Measurements from ENCODE around the gene AP3M1. TPM values are rescaled to one million over a fixed set of nuclear protein-coding genes. Genes with fewer than 3 reads are reported as not detected.

AP3M1 gene
- total RNA-seq (ENCODE audit: unreplicated experiment), result 63.4 TPM
- long read RNA-seq, full-length matches to known transcripts, result 12 of 22 reads
- long read RNA-seq, partial matches to known transcripts, result 1 of 22 reads
- long read RNA-seq, other reads (novel, unspliced or antisense), result 9 of 22 reads

GRCh38 chr10:74150204-74150989, at the start of gene AP3M1:
Gene AP3M1, minus strand, starts transcription at chr10:74150828. Its CDS starts 12,449 bp downstream, at chr10:74138379.
- no peaks in the 10 kb centered on the region for H3K36me3 Mint-ChIP-seq (ENCODE audit: unreplicated experiment)
- no peaks in the 10 kb centered on the region for H3K27me3 Mint-ChIP-seq (ENCODE audit: unreplicated experiment)
- TF ChIP-seq CTCF (IDR thresholded peaks at IDR 0.05; ENCODE audit: partially characterized antibody, unreplicated experiment), result no peak
- peaks cover 9% of the 10 kb centered on the region for H3K4me1 Mint-ChIP-seq (ENCODE audit: low read depth, unreplicated experiment)
- H3K4me3 Mint-ChIP-seq (ENCODE audit: unreplicated experiment), result no peak within 1 kb of the TSS
- H3K9me3 Mint-ChIP-seq (ENCODE audit: unreplicated experiment), result no peaks in the 10 kb centered on the region
- DNase-seq, result peak; percentile 77
- peak within 1 kb of the TSS; percentile 78 for H3K27ac Mint-ChIP-seq (ENCODE audit: unreplicated experiment)

GRCh38 chr10:74199315-74199714, 48.7 kb upstream of the AP3M1 start:
- DNase-seq, result no peak
- Mint-ChIP-seq H3K27ac (ENCODE audit: unreplicated experiment) (no peak overlapping the region), H3K36me3 (ENCODE audit: unreplicated experiment) (no peaks in the 10 kb centered on the region), H3K4me3 (ENCODE audit: unreplicated experiment) (no peak overlapping the region), H3K9me3 (ENCODE audit: unreplicated experiment) (no peaks in the 10 kb centered on the region), H3K4me1 (ENCODE audit: low read depth, unreplicated experiment) (peaks cover 3% of the 10 kb centered on the region), H3K27me3 (ENCODE audit: unreplicated experiment) (no peaks in the 10 kb centered on the region)
- TF ChIP-seq CTCF (IDR thresholded peaks at IDR 0.05; ENCODE audit: partially characterized antibody, unreplicated experiment), result no peak

GRCh38 chr10:74194999-74195398, 44.4 kb upstream of the AP3M1 start:
- no peaks in the 10 kb centered on the region for H3K9me3 Mint-ChIP-seq (ENCODE audit: unreplicated experiment)
- no peak for DNase-seq
- TF ChIP-seq CTCF (IDR thresholded peaks at IDR 0.05; ENCODE audit: partially characterized antibody, unreplicated experiment), result no peak
- no peak overlapping the region for H3K27ac Mint-ChIP-seq (ENCODE audit: unreplicated experiment)
- no peaks in the 10 kb centered on the region for H3K27me3 Mint-ChIP-seq (ENCODE audit: unreplicated experiment)
- no peaks in the 10 kb centered on the region for H3K36me3 Mint-ChIP-seq (ENCODE audit: unreplicated experiment)
- H3K4me1 Mint-ChIP-seq (ENCODE audit: low read depth, unreplicated experiment), result peaks cover 3% of the 10 kb centered on the region
- H3K4me3 Mint-ChIP-seq (ENCODE audit: unreplicated experiment), result no peak overlapping the region

GRCh38 chr10:74194545-74194944, 43.9 kb upstream of the AP3M1 start:
- peaks cover 3% of the 10 kb centered on the region for H3K4me1 Mint-ChIP-seq (ENCODE audit: low read depth, unreplicated experiment)
- DNase-seq, result no peak
- H3K27me3 Mint-ChIP-seq (ENCODE audit: unreplicated experiment), result no peaks in the 10 kb centered on the region
- H3K9me3 Mint-ChIP-seq (ENCODE audit: unreplicated experiment), result no peaks in the 10 kb centered on the region
- no peaks in the 10 kb centered on the region for H3K36me3 Mint-ChIP-seq (ENCODE audit: unreplicated experiment)
- no peak overlapping the region for H3K4me3 Mint-ChIP-seq (ENCODE audit: unreplicated experiment)
- no peak for TF ChIP-seq CTCF (IDR thresholded peaks at IDR 0.05; ENCODE audit: partially characterized antibody, unreplicated experiment)
- no peak overlapping the region for H3K27ac Mint-ChIP-seq (ENCODE audit: unreplicated experiment)

GRCh38 chr10:74190494-74190893, 39.9 kb upstream of the AP3M1 start:
- TF ChIP-seq CTCF (IDR thresholded peaks at IDR 0.05; ENCODE audit: partially characterized antibody, unreplicated experiment), result no peak
- H3K27ac Mint-ChIP-seq (ENCODE audit: unreplicated experiment), result no peak overlapping the region

More at GRCh38 chr10:74190494-74190893, 39.9 kb upstream of the AP3M1 start:
- DNase-seq, result no peak
- Mint-ChIP-seq H3K4me1 (ENCODE audit: low read depth, unreplicated experiment) (no peaks in the 10 kb centered on the region), H3K27me3 (ENCODE audit: unreplicated experiment) (no peaks in the 10 kb centered on the region), H3K36me3 (ENCODE audit: unreplicated experiment) (no peaks in the 10 kb centered on the region), H3K4me3 (ENCODE audit: unreplicated experiment) (no peak overlapping the region), H3K9me3 (ENCODE audit: unreplicated experiment) (no peaks in the 10 kb centered on the region)
